Body of pancreas (tissue), 4 donors: ENCODE data around the gene PRR36. TPM values are rescaled to one million over a fixed set of nuclear protein-coding genes. Genes with fewer than 3 reads are reported as not detected.

Experiments
- ATAC-seq: fragments of 150-250 bp; one replicate; pipeline ENCODE4 v1.9.1; 2016
- DNase-seq, 4 donors: peaks; one replicate each; pipeline ENCODE4 v3.0.0-alpha.2; 2019
- H3K27ac ChIP-seq, 4 donors: fragments of 200-600 bp; sonication (generic); 1 replicate in 3 of 4; 2 replicates in 1 of 4; pipeline versions ENCODE4 v1.5.1 to v1.6.1; 2016 to 2019; ENCODE audit warnings: mild to moderate bottlenecking in 1 of 4, mixed read lengths in 1 of 4, moderate library complexity in 1 of 4
- H3K27me3 ChIP-seq, 2 donors: fragments of 200-600 bp; sonication (generic); one replicate each; pipeline ENCODE4 v1.6.0; 2016; ENCODE audit warnings: mild to moderate bottlenecking in 1 of 2
- H3K36me3 ChIP-seq, 2 donors: fragments of 200-600 bp; sonication (generic); replicated peaks in 1 of 2; 2 replicates each; pipeline ENCODE4 v1.5.1; 2016; ENCODE audit warnings: low read depth in 2 of 2; ENCODE audit not compliant: insufficient read depth in 1 of 2
- H3K4me1 ChIP-seq: fragments of 200-600 bp; sonication (generic); one replicate; pipeline ENCODE4 v1.6.0; 2016
- H3K4me3 ChIP-seq, 2 donors: fragments of 200-600 bp; sonication (generic); 1 replicate in 1 of 2; 2 replicates in 1 of 2; pipeline ENCODE4 v1.5.1; 2016 to 2019
- H3K9me3 ChIP-seq, 3 donors: fragments of 200-600 bp; sonication (generic); 1 replicate in 2 of 3; 2 replicates in 1 of 3; pipeline ENCODE4 v1.5.1; 2016
- CTCF ChIP-seq, 7 experiments: fragments of 450-650 bp in 4 of 7; fragments of 200-600 bp in 3 of 7; sonication (generic) in 3 of 7; IDR thresholded peaks; one replicate each; pipeline ENCODE4 v1.5.1; 2016 to 2019; ENCODE audit warnings: antibody characterized with exemption in 7 of 7
- POLR2A ChIP-seq, 3 donors: fragments of 450-650 bp; IDR thresholded peaks; one replicate each; pipeline ENCODE4 v1.6.1; 2016; ENCODE audit warnings: antibody characterized with exemption in 3 of 3, mild to moderate bottlenecking in 2 of 3
- WGBS, 2 donors: methylation state at CpG; one replicate each; pipeline ENCODE4 v1.1.5; 2017; 5-methylcytosine and 5-hydroxymethylcytosine counted together
- intact Hi-C: fragments of 100-400 bp; cut with DNase I; formaldehyde crosslinking; loops from one replicate; pipeline ENCODE4 v1.15.1; 2023
- total RNA-seq, 2 donors: library from RNA; depleted of rRNA; stranded (reverse); fragments of >200 nt; gene quantifications; one replicate each; pipeline ENCODE4 v1.1.0, GENCODE V29; 2016

Gene PRR36
- total RNA-seq, 2 donors from 2014 or later: 1.0 to 12.9 TPM

- intact Hi-C loops: no loop called here
- TF ChIP-seq POLR2A (IDR thresholded peaks at IDR 0.05) (no peak), CTCF (IDR thresholded peaks at IDR 0.05) (peak in 6 of 7 experiments; percentile 24 to 55 (median 38))
- Histone ChIP-seq H3K4me3 (no peak overlapping the region), H3K36me3 (peaks cover 3 to 4% of the 10 kb centered on the region in 2 donors), H3K27ac (no peak overlapping the region), H3K9me3 (no peaks in the 10 kb centered on the region), H3K4me1 (peaks cover 57% of the 10 kb centered on the region), H3K27me3 (peaks cover 0 to 18% of the 10 kb centered on the region in 2 donors)
- peak; percentile 48 to 65 (median 55) for DNase-seq
- no peak for ATAC-seq
- 3 to 6% methylated on average over 3 to 57 of the region's 71 CpGs for WGBS, 2 donors
Observed at GRCh38 chr19:7917267-7918061, 43.3 kb upstream of the PRR36 start.

- no peak overlapping the region for H3K27ac ChIP-seq
- no peak for ATAC-seq
Observed at GRCh38 chr19:7916955-7917266, 42.7 kb upstream of the PRR36 start.

GRCh38 chr19:7916103-7916954 lies 42.1 kb upstream of the PRR36 start:
- no peak overlapping the region for H3K27ac ChIP-seq
- H3K4me1 ChIP-seq: peaks cover 51% of the 10 kb centered on the region

More at GRCh38 chr19:7916955-7917266, 42.7 kb upstream of the PRR36 start:
- no peak for DNase-seq
- H3K4me1 ChIP-seq: peaks cover 57% of the 10 kb centered on the region
- no peaks in the 10 kb centered on the region for H3K9me3 ChIP-seq
- H3K27me3 ChIP-seq: peaks cover 0 to 18% of the 10 kb centered on the region in 2 donors
- intact Hi-C loops: no loop called here
- H3K4me3 ChIP-seq: no peak overlapping the region
- H3K36me3 ChIP-seq: peaks cover 9% of the 10 kb centered on the region in 2 donors
- TF ChIP-seq CTCF (IDR thresholded peaks at IDR 0.05) (no peak), POLR2A (IDR thresholded peaks at IDR 0.05) (no peak)
- whole genome bisulfite sequencing, 2 donors: 11% methylated on average over 12 of the region's 12 CpGs; no CpG with 5 or more reads in 1 of the 2 donors

More at GRCh38 chr19:7916103-7916954, 42.1 kb upstream of the PRR36 start:
- DNase-seq (peak in 1 of 4 donors; percentile 38), ATAC-seq (no peak)
- intact Hi-C loops: no loop called here
- no peaks in the 10 kb centered on the region for H3K9me3 ChIP-seq
- H3K4me3 ChIP-seq: no peak overlapping the region
- TF ChIP-seq CTCF (IDR thresholded peaks at IDR 0.05) (no peak), POLR2A (IDR thresholded peaks at IDR 0.05) (no peak)
- peaks cover 15% of the 10 kb centered on the region in 2 donors for H3K36me3 ChIP-seq
- H3K27me3 ChIP-seq: peaks cover 0 to 18% of the 10 kb centered on the region in 2 donors
- 0 to 1% methylated on average over 2 to 102 of the region's 104 CpGs for WGBS, 2 donors
